ENCODE results near the gene TOMM22.

TOMM22 gene

GRCh38 chr22:38729946-38730345 lies 48.2 kb downstream of the TOMM22 start:
- H3K4me3 ChIP-seq (ENCODE audit: low read length): no peak overlapping the region
- DNase-seq (ENCODE audit: low read depth, low spot score): no peak

GRCh38 chr22:38730411-38730871 lies 48.7 kb downstream of the TOMM22 start:
- no peak overlapping the region for H3K4me3 ChIP-seq (ENCODE audit: low read length)
- no peak for DNase-seq (ENCODE audit: low read depth, low spot score)

GRCh38 chr22:38731703-38732161 lies 50.0 kb downstream of the TOMM22 start:
- no peak overlapping the region for H3K4me3 ChIP-seq (ENCODE audit: low read length)
- no peak for DNase-seq (ENCODE audit: low read depth, low spot score)

- DNase-seq (ENCODE audit: low read depth, low spot score): no peak
- H3K4me3 ChIP-seq (ENCODE audit: low read length): no peak overlapping the region
Observed at GRCh38 chr22:38732251-38732815, 50.6 kb downstream of the TOMM22 start.

GRCh38 chr22:38733329-38733723 lies 51.6 kb downstream of the TOMM22 start:
- DNase-seq (ENCODE audit: low read depth, low spot score): no peak

GRCh38 chr22:38733724-38734381 lies 52.1 kb downstream of the TOMM22 start:
- H3K4me3 ChIP-seq (ENCODE audit: low read length): no peak overlapping the region
- no peak for DNase-seq (ENCODE audit: low read depth, low spot score)

More at GRCh38 chr22:38733329-38733723, 51.6 kb downstream of the TOMM22 start:
- H3K4me3 ChIP-seq (ENCODE audit: low read length): no peak overlapping the region

GRCh38 chr22:38734421-38735100 lies 52.8 kb downstream of the TOMM22 start:
- H3K4me3 ChIP-seq (ENCODE audit: low read length): no peak overlapping the region
- no peak for DNase-seq (ENCODE audit: low read depth, low spot score)
